ENCODE results near the gene MMP21. TPM values are rescaled to one million over a fixed set of nuclear protein-coding genes. Genes with fewer than 3 reads are reported as not detected.

MMP21 gene
- total and polyA plus RNA-seq, 2 of the 13 experiments (the other 11 are each of a cell fraction or from before 2014, with no cell fraction given), result not detected

DNA sequence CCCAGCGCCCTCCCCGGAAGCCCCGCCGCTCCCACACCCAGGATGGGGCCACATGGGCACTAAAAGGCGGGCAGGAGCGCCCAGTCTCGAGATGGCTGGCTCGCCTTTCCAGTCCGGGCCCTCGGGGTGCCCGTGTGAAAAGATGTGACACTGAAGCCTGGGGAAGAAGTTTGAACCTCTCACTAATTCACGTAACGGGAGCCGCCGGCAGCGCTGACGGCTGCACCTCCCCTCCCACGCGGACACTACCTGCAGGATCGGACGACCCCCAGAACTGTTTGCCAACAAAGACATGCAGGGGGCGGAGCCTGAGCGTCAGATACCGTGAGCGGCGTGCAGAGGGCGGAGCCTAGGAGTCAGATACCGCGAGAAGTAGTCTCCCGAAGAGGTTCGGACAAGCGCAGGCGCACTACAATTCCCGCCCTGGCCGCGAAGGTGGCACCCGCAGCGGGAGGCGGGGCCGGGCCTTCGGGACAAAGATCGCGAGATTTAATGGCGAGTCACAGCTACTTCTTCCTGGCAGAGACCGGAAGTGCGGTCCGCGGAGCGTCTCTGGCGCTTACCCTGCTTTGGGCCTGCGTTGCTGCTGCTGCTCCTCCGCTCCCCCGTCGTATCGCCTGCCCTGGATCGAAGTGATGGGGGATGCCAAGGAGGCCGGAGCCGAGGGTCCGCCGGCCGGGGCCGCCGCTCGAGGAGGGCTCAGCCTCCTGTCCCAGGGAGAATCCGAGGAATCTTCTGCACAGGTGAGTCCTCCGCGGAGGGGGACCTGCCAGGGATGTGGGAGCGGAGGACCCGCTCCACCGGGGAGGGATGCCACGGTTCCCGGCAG, 56.2 kb downstream of the MMP21 start, which contains the start of gene EDRF1 (continued):
- TF ChIP-seq ELF3 (CRISPR knock-in tag; IDR thresholded peaks at IDR 0.05) (peak; percentile 52; the same call in 1 of the 2 replicates), POLR2AphosphoS2 (IDR thresholded peaks at IDR 0.05; ENCODE audit: low read depth, low read length) (no peak), ZEB1 (IDR thresholded peaks at IDR 0.05; ENCODE audit: insufficient replicate concordance, low read depth) (peak; percentile 44), ZNF720 (CRISPR knock-in tag; IDR thresholded peaks at IDR 0.05) (no peak), ARNTL (CRISPR knock-in tag; IDR thresholded peaks at IDR 0.05) (peak; percentile 59; the same call in 1 of the 2 replicates), ONECUT2 (CRISPR knock-in tag; IDR thresholded peaks at IDR 0.05) (no peak), KLF12 (CRISPR knock-in tag; IDR thresholded peaks at IDR 0.05; ENCODE audit: borderline replicate concordance) (peak; percentile 56; the same call in 1 of the 2 replicates), RBM22 (optimal IDR thresholded peaks at IDR 0.05; ENCODE audit: low read length) (no peak), ZNF446 (CRISPR knock-in tag; IDR thresholded peaks at IDR 0.05) (peak; percentile 92; the same call in 1 of the 2 replicates), HHEX (CRISPR knock-in tag; IDR thresholded peaks at IDR 0.05) (no peak), KAT2B (IDR thresholded peaks at IDR 0.05; ENCODE audit: borderline replicate concordance, low read depth, low read length) (no peak), SP5 (CRISPR knock-in tag; IDR thresholded peaks at IDR 0.05; ENCODE audit: borderline replicate concordance, low read depth) (peak; percentile 44)
- TF ChIP-seq, protein P1, sequence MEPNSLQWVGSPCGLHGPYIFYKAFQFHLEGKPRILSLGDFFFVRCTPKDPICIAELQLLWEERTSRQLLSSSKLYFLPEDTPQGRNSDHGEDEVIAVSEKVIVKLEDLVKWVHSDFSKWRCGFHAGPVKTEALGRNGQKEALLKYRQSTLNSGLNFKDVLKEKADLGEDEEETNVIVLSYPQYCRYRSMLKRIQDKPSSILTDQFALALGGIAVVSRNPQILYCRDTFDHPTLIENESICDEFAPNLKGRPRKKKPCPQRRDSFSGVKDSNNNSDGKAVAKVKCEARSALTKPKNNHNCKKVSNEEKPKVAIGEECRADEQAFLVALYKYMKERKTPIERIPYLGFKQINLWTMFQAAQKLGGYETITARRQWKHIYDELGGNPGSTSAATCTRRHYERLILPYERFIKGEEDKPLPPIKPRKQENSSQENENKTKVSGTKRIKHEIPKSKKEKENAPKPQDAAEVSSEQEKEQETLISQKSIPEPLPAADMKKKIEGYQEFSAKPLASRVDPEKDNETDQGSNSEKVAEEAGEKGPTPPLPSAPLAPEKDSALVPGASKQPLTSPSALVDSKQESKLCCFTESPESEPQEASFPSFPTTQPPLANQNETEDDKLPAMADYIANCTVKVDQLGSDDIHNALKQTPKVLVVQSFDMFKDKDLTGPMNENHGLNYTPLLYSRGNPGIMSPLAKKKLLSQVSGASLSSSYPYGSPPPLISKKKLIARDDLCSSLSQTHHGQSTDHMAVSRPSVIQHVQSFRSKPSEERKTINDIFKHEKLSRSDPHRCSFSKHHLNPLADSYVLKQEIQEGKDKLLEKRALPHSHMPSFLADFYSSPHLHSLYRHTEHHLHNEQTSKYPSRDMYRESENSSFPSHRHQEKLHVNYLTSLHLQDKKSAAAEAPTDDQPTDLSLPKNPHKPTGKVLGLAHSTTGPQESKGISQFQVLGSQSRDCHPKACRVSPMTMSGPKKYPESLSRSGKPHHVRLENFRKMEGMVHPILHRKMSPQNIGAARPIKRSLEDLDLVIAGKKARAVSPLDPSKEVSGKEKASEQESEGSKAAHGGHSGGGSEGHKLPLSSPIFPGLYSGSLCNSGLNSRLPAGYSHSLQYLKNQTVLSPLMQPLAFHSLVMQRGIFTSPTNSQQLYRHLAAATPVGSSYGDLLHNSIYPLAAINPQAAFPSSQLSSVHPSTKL (CRISPR knock-in tag; IDR thresholded peaks at IDR 0.05), result 0 out of 2 replicates have a peak, but pooled peaks have one; percentile 5
- TF ChIP-seq, protein P2, sequence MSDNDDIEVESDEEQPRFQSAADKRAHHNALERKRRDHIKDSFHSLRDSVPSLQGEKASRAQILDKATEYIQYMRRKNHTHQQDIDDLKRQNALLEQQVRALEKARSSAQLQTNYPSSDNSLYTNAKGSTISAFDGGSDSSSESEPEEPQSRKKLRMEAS (IDR thresholded peaks at IDR 0.05), result peak; percentile 91
- TF ChIP-seq, protein P3, sequence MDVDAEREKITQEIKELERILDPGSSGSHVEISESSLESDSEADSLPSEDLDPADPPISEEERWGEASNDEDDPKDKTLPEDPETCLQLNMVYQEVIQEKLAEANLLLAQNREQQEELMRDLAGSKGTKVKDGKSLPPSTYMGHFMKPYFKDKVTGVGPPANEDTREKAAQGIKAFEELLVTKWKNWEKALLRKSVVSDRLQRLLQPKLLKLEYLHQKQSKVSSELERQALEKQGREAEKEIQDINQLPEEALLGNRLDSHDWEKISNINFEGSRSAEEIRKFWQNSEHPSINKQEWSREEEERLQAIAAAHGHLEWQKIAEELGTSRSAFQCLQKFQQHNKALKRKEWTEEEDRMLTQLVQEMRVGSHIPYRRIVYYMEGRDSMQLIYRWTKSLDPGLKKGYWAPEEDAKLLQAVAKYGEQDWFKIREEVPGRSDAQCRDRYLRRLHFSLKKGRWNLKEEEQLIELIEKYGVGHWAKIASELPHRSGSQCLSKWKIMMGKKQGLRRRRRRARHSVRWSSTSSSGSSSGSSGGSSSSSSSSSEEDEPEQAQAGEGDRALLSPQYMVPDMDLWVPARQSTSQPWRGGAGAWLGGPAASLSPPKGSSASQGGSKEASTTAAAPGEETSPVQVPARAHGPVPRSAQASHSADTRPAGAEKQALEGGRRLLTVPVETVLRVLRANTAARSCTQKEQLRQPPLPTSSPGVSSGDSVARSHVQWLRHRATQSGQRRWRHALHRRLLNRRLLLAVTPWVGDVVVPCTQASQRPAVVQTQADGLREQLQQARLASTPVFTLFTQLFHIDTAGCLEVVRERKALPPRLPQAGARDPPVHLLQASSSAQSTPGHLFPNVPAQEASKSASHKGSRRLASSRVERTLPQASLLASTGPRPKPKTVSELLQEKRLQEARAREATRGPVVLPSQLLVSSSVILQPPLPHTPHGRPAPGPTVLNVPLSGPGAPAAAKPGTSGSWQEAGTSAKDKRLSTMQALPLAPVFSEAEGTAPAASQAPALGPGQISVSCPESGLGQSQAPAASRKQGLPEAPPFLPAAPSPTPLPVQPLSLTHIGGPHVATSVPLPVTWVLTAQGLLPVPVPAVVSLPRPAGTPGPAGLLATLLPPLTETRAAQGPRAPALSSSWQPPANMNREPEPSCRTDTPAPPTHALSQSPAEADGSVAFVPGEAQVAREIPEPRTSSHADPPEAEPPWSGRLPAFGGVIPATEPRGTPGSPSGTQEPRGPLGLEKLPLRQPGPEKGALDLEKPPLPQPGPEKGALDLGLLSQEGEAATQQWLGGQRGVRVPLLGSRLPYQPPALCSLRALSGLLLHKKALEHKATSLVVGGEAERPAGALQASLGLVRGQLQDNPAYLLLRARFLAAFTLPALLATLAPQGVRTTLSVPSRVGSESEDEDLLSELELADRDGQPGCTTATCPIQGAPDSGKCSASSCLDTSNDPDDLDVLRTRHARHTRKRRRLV (CRISPR knock-in tag; IDR thresholded peaks at IDR 0.05), result peak; percentile 22; the same call in 1 of the 2 replicates
- TF ChIP-seq, protein P4, sequence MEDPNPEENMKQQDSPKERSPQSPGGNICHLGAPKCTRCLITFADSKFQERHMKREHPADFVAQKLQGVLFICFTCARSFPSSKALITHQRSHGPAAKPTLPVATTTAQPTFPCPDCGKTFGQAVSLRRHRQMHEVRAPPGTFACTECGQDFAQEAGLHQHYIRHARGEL (CRISPR knock-in tag; IDR thresholded peaks at IDR 0.05), result no peak
- TF ChIP-seq, protein P5, sequence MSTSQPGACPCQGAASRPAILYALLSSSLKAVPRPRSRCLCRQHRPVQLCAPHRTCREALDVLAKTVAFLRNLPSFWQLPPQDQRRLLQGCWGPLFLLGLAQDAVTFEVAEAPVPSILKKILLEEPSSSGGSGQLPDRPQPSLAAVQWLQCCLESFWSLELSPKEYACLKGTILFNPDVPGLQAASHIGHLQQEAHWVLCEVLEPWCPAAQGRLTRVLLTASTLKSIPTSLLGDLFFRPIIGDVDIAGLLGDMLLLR (CRISPR knock-in tag; IDR thresholded peaks at IDR 0.05), result 0 out of 2 replicates have a peak, but pooled peaks have one; percentile 49
- TF ChIP-seq, protein P6, sequence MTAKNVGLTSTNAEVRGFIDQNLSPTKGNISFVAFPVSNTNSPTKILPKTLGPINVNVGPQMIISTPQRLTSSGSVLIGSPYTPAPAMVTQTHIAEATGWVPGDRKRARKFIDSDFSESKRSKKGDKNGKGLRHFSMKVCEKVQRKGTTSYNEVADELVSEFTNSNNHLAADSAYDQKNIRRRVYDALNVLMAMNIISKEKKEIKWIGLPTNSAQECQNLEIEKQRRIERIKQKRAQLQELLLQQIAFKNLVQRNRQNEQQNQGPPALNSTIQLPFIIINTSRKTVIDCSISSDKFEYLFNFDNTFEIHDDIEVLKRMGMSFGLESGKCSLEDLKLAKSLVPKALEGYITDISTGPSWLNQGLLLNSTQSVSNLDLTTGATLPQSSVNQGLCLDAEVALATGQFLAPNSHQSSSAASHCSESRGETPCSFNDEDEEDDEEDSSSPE (CRISPR knock-in tag; IDR thresholded peaks at IDR 0.05), result peak; percentile 95
